CD4-positive, alpha-beta T cell treated with Interleukin-4 for 1 hour (primary cell): ENCODE measurements around the gene TNIP1.

Source experiments
- DNase-seq, 2 donors: peaks; one replicate each; pipeline ENCODE4 v3.0.0-alpha.2; 2020 to 2022

The TNIP1 gene

DNA sequence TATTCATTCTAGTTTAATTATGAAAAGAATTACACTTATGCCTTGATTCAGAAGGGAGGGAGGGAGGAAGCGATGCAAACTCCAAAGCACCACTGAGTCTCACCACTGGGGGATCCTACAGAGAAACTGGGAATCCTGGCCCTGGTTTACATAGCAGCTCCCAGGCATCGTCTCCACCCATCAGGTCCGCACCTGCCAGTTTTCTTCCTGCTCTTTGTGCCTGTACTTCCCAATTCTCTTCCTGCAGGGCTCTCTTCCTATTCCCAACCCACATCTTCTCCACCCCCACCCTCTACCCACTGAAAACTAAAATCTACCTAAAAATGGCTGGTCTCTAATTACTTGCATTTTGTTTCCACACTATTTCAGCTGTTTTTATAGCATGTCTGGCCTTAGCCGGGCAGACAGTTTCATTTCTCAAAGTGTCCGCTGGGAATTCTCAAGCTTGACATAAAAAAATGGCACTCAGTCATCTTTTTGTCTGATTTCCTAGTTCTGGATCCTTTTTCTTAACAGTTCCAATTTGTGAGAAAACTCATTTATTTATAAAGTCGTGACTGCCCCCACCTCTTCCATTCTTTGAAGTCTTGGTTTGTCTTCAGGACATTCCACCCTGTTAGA, 1.6 kb upstream of the TNIP1 start:
- DNase-seq = no peak

DNA sequence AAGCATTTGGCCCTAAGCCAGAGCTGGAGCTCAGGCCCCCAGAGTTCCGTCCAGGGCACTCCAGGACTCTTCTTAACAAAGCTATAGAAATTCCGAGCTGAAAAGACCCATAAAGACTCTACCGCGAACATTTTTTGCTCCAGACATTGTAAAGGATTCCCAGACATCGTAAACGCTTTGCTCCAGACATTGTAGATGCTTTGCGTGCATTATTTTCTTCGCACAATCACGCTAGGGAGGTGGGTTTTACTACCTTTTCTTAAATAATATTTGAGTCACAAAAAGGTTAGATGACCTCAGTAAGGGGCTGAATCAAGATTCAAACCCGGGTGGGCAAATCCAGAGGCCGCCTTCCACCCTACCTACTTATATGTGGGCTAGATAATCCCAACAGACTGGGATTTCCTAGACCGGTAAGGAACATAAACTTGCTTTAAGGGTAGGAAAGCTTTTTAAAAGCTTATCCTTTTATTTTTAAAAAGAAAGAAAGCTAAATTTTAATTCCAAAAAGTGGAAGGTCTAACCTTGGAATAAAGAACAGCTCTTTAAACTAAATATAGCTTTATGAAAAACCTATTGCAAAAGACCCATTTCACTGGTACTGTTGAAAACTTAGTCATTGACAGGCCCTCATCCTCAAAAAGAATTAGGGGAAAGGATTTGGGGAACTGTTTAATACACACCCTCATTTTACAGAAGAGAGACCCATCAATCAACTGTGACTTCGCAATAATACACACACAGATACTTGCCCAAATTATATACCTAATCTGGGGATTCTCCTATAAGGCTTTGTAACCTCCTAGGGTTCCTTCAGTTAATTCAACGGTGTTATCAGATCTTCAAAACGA, 822 bp upstream of the TNIP1 start:
- no peak for DNase-seq

DNA sequence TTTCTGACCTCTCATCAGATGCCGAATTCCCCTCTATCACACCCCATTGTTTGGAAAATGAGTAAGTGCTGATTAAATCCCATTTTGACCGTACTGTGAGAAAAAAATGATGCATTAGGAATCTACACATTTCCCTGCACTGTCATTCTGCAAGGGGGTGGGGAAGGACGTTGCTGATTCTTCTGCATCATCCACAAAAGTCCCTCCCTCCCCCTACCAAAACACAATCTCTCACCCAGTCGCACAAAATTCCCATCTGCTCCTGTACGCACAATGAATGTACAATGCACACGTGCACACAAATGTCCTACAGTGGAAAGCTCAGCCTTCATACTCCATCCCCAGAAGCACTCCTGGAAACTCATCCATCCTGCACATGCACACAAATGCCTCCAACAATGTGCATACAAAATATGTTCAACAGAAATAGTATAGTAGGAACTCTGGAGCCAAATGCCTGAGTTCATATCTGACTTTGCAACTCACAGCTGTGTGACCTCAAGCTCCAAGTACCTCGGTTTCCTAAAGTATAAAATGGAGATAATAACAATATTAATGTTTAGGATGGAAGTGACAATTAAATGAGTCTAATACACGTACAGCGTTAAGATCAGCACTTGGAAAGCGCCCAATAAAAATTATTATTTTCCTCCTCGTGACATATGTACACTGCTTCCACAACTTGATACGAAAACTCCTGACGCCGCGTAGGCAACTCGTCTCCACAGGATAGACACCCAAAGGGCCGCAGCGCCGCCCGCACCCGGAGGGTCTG, 809 bp downstream of the TNIP1 start:
- DNase-seq = peak in 1 of 2 donors; percentile 50

DNA sequence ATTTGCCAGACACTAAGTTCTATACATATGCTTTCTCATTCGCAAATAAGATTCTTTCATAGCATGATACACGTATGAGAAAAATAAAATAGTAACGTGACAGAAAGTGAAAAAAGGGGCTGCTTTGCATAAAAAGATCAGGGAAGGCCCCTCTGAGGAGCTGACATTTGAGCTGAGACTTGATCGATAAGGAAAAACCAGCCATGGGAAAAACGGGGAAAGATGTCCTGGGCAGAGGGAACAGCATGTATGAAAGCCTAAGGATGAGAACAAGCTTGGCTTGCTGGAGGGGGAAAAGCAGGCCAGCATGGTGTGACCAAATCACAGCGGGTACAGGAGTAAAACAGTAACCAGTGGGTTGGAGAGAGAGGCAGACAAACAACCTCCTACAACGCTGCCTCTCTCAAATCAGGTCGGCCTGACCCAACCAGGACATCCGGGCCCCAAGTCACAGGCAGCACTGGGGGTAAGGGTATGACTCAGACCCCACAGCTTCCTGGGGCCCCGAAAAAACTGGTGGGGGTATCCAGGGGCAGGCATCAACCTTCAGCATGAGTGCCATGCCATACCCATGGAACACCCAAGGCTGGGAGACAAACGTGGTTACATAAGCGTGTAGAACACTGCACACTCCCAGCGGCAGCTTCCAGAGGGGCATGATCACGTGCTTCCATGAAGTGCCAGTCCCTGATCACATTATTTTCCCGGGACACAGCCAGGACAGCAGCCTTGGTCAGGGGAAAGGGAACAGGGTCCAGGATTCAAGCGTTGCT, 2.2 kb downstream of the TNIP1 start:
- peak; percentile 57 to 72 for DNase-seq

DNA sequence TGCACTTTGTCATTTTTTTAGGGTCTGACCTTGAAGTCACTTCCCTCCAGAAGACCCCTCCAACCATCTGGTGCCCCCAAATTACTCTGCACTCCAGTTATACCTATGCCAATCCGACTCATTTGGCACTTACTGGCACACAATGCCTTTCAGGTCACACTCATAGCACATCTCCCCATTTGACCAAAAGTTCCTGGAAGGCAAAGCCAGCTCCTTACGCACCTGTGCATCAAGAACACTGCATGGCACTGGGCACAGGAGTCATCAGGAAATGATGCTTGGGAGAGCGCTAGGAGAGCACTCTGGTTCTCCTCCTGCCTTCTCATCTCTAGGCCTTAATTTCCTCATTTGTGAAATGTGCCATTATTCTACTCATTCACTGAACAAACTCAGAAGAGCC, 2.9 kb downstream of the TNIP1 start:
- DNase-seq = no peak

DNA sequence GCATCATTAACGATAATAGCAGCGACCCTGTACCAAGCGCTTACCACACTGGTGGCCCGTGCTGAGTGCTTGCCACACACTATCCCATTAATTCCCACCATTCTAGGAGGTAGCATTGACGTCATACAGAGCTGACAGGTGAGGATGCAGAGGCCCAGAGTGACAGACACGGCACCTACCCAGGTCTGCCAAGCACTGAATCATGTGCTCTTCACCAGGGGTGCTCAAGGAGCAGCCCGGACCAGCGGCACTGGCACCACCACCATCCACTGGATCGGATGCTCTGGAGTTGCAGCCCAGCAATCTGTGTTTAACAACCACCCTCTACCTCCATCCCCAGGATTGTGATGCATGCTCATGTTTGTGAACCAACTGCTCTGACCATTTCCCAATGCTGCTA, 3.4 kb downstream of the TNIP1 start:
- DNase-seq = no peak

DNA sequence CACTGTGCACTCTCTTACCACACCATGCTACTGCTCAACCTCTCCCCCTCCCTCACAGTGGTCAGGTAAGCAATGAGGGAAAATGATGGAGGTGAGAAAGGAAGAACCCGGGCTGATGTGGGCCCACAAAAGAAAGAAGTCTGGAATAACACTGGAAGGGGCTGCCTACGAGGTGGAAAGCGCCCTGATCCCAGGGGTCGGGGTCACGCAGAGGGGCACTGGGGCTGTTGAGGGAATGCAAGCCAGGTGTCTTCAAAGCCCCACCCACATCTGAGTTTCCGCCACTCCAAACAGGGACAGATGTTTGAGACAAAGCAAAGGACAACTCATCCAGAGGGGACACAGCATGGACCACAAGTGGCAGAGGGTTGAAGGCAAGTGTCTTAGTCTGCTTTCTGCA, 4.2 kb downstream of the TNIP1 start:
- no peak for DNase-seq

DNA sequence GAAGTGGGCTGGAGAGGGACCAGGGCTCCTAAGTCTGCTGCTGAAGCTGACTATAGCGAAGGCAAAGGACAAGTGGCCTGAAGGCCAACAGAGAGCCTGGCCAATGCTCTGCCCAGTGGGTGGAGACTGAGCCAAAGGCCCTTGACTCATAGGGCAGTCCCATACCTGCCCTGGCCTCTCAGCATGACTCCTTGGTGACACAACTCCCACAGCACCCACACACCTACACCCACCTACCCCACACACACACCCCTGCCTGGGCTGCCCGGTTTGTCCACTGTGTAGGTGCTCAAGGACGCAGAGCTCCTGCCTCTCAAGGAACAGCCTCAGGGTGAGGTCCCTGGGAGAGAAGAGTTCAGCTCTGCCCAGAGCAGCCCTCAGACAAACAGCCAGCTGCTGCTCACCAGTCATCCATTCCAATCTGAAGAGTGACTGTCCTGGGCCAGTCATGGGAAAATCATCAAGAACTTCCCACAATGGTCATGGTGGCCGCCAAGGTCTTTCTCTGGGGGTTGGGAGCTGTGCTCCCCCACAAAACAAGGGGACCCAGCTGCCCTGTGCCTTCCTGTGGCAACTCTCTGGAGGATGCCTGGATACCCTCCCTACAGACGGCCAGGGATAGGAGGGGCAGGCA, 5.0 kb downstream of the TNIP1 start:
- DNase-seq = no peak

DNA sequence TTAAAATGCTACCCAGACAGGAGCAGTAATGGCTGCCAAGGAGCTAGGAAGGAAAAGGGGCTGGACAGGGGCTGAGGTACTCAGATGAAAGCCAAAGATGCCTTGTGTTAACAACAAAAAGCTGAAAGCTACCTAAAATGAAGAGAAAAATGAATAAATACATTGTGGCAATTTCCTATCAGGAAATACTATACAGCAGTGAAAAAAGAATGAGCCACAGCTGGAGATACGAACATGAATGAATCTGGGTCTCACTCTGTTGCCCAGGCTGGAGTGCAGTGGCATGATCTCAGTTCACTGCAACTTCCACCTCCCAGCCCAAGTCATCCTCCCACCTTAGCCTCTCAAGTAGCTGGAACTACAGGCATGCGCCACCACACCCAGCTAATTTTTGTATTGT, 6.3 kb downstream of the TNIP1 start:
- DNase-seq = no peak

DNA sequence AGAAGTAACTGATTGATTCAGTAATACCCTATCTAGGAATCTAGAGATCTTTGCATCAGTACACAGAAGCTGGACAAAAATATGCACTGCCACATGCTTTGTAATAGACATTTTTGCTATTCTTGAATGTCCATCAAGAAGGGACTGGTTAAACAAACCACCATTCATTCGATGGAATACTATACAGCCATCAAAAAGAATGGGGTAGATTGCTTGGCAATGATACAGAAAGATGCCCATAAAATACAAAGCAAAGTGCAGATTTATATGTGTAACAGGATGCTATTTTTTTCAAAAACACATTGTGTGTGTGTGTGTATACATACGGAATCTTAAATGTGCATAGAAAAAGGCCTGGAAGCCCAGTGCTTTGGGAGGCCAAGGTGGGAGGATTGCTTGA, 7.6 kb downstream of the TNIP1 start:
- no peak for DNase-seq

DNA sequence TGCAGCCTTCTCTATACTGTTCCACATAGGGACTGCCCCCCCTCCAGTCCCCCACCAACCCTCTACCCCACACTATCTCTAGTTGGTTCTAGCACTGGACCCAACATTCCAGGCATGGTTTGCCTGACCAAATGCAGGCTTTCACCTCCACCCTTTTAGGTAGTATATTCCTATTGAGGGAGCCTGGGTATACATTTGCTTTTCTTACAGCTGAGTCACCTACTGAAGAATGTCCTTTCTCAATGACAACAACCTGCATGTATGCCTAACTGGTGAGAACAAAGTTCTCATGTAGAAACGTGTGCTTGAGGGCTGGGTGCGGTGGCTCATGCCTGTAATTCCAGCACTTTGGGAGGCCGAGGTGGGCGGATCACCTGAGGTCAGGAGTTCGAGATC, 8.2 kb downstream of the TNIP1 start:
- DNase-seq = no peak

DNA sequence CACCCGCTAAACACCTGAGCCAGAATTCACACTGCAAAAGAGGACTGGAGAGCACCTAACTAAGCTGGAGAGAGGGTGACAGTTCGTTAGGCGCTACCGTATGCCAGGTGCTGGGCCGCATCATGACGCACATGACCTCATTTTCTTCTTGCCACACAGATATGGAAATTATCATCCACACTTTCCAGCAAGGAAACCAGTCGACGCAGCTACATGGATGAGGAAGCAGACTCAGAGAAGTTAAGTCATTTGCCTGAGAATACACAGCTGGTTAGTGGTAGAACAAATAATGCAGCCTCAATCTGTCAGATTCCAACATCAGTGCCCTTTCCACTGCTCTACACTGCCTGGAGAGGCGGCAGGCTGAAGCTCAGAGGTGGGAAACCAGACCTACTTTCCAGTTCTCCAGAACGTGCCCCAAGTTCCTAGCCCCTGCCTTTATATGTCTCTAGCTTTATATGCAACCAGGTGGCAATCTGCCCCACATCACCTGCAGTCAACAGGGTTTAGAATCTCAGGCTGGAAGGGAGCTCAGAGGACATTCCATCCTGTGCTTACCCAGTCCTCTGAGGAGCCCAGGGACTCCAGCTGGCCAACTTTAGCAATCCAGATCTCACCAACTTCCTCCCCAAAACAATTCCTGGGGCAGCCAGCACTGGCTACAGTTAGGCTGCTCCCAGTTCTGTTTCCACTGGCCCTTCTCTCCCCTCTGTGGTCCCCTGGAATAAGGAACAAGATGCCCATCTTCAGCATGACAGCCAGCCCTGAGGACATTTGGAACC, 8.8 kb downstream of the TNIP1 start:
- DNase-seq = no peak

DNA sequence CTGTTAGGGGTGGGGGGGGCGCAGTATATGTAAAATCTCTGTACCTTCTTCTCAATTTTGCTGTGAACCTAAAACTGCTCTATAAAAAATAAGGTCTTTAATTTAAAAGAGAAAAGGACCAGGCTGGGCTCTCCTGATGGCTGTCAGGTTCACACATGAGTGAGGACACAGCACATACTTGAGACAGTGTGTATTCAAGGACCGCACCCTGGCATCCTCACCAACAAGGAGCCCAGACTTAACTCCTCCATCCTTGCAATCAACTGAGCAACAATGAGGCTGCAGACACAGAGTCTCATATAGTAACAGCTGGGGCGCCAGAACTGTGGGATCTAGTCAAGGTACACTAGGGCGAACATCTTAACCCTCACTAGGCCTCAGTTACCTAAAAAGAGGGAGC, 9.8 kb downstream of the TNIP1 start:
- no peak for DNase-seq

DNA sequence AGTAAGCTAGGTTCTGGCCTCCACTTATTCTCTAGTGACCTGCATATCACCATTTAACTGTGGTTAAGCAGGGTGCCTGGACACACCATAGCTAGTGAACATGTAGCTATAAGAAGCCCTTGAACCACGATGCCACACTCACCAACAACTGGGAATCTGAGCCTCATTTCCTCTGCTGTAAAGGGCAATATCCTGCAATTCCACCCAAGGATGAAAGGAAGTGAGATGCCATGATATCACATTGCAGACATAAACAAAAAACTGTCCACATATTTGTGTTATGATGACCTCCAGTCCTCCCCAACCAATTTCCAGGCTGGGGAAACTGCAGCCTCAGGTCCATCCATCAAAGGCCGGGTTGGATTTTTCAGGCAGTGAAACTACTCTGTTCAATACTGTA, 10.4 kb downstream of the TNIP1 start:
- no peak for DNase-seq

DNA sequence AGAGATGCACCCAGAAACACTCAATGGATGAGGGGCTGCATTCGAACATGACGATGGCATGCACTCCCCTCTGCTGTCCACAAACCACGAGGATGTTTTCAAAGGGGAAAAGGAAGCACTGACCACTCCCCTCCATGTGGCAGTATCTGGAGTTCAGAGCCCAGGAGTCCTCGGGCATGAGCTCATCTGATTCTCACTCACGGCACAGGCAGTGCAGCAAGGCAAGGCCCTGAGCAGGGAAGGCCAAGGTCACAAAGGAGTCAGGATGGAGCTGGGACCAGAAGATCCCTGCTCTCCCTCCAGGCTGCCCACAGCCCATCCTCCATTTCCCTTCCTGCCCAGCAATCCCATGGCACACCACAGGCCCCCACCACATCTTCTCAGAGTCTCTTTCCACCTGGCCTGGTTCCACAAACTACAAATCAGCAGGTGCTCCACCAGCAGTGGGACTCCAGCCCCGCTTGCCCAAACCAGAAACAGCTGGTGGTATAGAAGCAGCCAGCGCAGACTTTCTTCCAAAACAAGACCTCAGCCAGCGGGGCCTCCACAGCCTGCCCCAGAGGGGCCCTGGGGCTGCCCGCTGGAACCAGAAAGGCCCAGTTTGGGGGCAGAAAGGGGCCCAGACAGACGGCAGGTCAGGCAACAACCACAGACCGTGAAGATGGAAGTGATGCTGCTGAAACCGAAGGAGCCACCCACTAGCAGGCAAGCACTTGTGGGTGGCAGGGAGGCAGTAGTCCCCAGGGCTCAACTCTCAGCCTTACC, 12.2 kb downstream of the TNIP1 start:
- DNase-seq = no peak

DNA sequence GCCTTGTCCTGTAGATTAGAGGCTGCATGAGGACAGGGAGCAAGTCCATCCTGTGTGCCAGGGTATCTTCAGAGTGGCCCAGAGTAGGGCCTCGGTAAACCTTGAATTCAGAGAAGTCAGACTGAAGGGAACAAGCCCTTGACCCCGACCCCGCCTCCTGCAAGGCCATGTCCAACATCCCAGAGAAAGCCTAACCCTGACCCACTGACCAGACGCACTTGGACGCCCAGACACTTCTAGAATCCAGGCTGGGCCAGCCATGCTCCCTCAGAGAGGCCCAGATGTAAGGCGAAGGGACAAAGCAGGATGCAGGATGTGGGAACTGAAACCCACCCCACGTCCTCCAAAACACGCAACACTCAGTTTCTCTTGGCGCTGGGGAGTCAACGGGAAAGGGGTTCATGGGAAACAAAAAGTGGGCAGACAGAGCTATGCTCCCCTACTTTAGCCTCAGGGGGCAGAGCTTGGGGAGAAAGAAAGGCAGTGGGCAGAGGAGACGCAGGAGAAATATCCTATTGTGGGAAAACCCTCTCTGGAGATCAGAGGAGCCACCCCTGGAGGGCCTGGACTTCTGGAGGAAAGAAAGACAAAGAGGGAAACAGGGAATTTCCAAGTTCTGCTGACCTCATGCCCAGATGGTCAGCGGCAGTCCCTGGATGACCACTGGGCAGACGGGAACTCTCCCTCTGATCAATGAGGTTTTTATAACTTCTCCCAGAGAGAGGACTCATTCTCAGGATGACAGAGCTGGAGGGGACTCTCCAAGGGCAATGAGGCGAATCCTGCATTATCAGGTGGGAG, 13.0 kb downstream of the TNIP1 start:
- DNase-seq = no peak

DNA sequence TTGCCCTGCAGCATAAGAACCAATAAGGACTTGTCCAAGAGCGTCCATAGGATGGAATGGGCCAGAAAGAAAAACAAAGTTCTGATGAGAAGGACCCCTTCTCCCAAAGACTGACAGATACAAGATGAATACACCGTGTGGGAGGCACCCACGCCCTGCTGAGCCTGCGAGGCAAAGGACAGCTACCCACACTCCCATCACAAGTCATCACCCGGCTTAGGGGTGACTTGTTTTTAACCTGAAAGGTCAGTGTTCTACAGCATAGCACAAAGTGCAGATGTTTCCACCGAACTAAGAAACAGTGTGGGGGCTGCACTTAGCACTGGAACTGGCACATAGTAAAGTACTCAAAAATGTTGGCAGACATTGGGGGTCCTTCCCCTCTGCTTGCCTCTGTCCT, 13.9 kb downstream of the TNIP1 start:
- DNase-seq = no peak

DNA sequence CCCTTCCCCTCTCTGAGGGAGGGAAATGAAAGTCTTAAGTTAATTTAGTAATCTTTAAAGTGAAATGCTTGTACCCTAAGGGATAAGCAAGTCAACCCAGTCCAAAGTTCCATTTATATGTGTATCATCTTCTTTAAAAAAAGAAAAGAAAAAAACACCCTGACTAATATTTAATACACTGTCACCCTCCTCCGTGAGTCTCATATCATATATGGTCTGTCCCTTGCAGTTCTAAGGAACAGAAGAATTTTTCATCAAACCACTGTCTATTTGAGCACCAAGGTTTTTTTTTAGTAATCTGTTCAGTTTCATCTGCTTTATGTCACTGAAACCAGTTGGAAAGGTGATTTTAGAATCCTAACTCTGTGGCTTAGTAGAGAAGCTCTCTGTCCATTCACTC, 15.2 kb downstream of the TNIP1 start:
- no peak for DNase-seq

DNA sequence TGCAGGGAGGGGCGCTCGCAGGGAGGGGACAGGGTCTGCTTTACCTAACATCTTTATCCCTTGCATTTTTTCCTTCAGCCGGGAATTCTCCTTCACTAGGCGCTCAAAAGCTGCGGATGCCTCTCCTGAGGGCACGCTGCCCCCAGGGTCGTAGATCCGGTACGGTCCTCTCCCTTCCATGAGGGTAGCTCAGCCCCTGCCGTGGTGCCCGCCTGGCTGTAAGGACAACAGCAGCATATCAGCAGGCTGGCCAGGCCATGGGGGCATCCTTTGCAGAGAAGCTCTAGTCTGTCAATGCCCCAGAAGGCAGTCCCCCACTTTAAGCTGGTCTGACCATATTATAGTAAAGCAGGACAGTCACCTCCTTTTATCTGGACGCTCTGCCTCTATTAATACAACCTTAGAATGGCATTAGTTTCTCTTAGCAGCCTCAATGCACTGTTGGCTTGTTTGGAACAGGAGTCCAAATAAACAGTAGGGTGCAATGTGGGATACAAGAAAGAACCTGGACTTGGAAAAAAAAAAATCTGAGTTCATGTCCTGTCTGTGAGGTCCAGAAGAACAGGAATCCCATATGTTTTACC, 15.8 kb downstream of the TNIP1 start:
- no peak for DNase-seq
